ENCODE measurements around the gene RFC4.
"Not testable (repeated sequence)": the region's sequence is repeated elsewhere in the genome, so short reads cannot be mapped to it uniquely, and the experiment has no call there.

RFC4 gene

GRCh38 chr3:186814100-186814499 lies 7.8 kb upstream of the RFC4 start:
- no peak for TF ChIP-seq ZC3H10 (CRISPR knock-in tag; IDR thresholded peaks at IDR 0.05)
- TF ChIP-seq OSR1 (CRISPR knock-in tag; IDR thresholded peaks at IDR 0.05): no peak
- no peak for TF ChIP-seq ARNTL (CRISPR knock-in tag; IDR thresholded peaks at IDR 0.05; ENCODE audit: borderline replicate concordance, low read depth)
- no peak for TF ChIP-seq GLIS3 (CRISPR knock-in tag; IDR thresholded peaks at IDR 0.05)
- TF ChIP-seq TCF4 (CRISPR knock-in tag; IDR thresholded peaks at IDR 0.05; ENCODE audit: borderline replicate concordance): no peak
- no peak for TF ChIP-seq TSHZ2 (CRISPR knock-in tag; IDR thresholded peaks at IDR 0.05)
- no peak for TF ChIP-seq ZNF8 (CRISPR knock-in tag; IDR thresholded peaks at IDR 0.05)
- TF ChIP-seq ISL1 (CRISPR knock-in tag; IDR thresholded peaks at IDR 0.05): no peak
- no peak for TF ChIP-seq ZNF70 (CRISPR knock-in tag; IDR thresholded peaks at IDR 0.05)
- TF ChIP-seq PATZ1 (CRISPR knock-in tag; IDR thresholded peaks at IDR 0.05; ENCODE audit: borderline replicate concordance): no peak
- TF ChIP-seq CREB5 (CRISPR knock-in tag; IDR thresholded peaks at IDR 0.05; ENCODE audit: low read depth): no peak
- TF ChIP-seq CSRNP3 (CRISPR knock-in tag; IDR thresholded peaks at IDR 0.05): no peak
- TF ChIP-seq TOX (CRISPR knock-in tag; IDR thresholded peaks at IDR 0.05; ENCODE audit: borderline replicate concordance): no peak
- no peak for TF ChIP-seq ESRRG (CRISPR knock-in tag; IDR thresholded peaks at IDR 0.05)
- TF ChIP-seq ZNF565 (CRISPR knock-in tag; conservative IDR thresholded peaks at IDR 0.05; ENCODE audit: low read depth): no peak
- no peak for ATAC-seq

GRCh38 chr3:186811313-186811712 lies 5.0 kb upstream of the RFC4 start:
- ATAC-seq: not testable (repeated sequence)

GRCh38 chr3:186810336-186810996 lies 4.2 kb upstream of the RFC4 start:
- no peak for ATAC-seq
- TF ChIP-seq CSDC2 (CRISPR knock-in tag; IDR thresholded peaks at IDR 0.05) (no peak), ZNF70 (CRISPR knock-in tag; IDR thresholded peaks at IDR 0.05) (no peak), POU6F1 (CRISPR knock-in tag; IDR thresholded peaks at IDR 0.05; ENCODE audit: borderline replicate concordance, low read depth) (no peak)

GRCh38 chr3:186807231-186807630 lies 949 bp upstream of the RFC4 start:
- ATAC-seq: no peak
- no peak for TF ChIP-seq ZNF8 (CRISPR knock-in tag; IDR thresholded peaks at IDR 0.05)

- not testable (repeated sequence) for ATAC-seq
These were observed 2.8 kb downstream of the RFC4 start for GRCh38 chr3:186803447-186803846.
